NT2/D1 (cell line): ENCODE data around the gene KDM4C.

Source experiments
- DNase-seq: peaks from one replicate; pipeline ENCODE4 v3.0.0-alpha.2; 2011; ENCODE audit warnings: low read depth, low spot score
- H3K27me3 ChIP-seq: 2 replicates; pipeline ENCODE4 v1.6.0; 2011; ENCODE audit warnings: mild to moderate bottlenecking; ENCODE audit not compliant: insufficient read length, insufficient read depth
- H3K36me3 ChIP-seq: 2 replicates; pipeline ENCODE4 v1.6.1; 2011; ENCODE audit warnings: mild to moderate bottlenecking, low read length, mixed read lengths; ENCODE audit not compliant: insufficient read depth, insufficient read length
- H3K4me1 ChIP-seq: 2 replicates; pipeline ENCODE4 v1.5.1; 2011; ENCODE audit not compliant: insufficient read depth, insufficient read length
- H3K4me3 ChIP-seq: 2 replicates; pipeline ENCODE4 v1.5.1; 2011; ENCODE audit warnings: low read depth; ENCODE audit not compliant: insufficient read length
- H3K9ac ChIP-seq: 2 replicates; pipeline ENCODE4 v1.6.0; 2011; ENCODE audit warnings: low read depth; ENCODE audit not compliant: insufficient read length
- H3K9me3 ChIP-seq: 2 replicates; pipeline ENCODE4 v1.5.1; 2011; ENCODE audit warnings: mild to moderate bottlenecking, low read length; ENCODE audit not compliant: insufficient read depth
- SUZ12 ChIP-seq: IDR thresholded peaks from 2 replicates; pipeline ENCODE4 v1.6.1; 2011; ENCODE audit not compliant: insufficient read length, insufficient read depth; ENCODE audit errors: extremely low read depth
- YY1 ChIP-seq: IDR thresholded peaks from 2 replicates; pipeline ENCODE4 v1.6.1; 2011; ENCODE audit not compliant: insufficient read length, insufficient read depth
- ZNF274 ChIP-seq: IDR thresholded peaks from 2 replicates; pipeline ENCODE4 v1.6.1; 2011; ENCODE audit warnings: mild to moderate bottlenecking, low read depth, low read length

Gene KDM4C

DNA sequence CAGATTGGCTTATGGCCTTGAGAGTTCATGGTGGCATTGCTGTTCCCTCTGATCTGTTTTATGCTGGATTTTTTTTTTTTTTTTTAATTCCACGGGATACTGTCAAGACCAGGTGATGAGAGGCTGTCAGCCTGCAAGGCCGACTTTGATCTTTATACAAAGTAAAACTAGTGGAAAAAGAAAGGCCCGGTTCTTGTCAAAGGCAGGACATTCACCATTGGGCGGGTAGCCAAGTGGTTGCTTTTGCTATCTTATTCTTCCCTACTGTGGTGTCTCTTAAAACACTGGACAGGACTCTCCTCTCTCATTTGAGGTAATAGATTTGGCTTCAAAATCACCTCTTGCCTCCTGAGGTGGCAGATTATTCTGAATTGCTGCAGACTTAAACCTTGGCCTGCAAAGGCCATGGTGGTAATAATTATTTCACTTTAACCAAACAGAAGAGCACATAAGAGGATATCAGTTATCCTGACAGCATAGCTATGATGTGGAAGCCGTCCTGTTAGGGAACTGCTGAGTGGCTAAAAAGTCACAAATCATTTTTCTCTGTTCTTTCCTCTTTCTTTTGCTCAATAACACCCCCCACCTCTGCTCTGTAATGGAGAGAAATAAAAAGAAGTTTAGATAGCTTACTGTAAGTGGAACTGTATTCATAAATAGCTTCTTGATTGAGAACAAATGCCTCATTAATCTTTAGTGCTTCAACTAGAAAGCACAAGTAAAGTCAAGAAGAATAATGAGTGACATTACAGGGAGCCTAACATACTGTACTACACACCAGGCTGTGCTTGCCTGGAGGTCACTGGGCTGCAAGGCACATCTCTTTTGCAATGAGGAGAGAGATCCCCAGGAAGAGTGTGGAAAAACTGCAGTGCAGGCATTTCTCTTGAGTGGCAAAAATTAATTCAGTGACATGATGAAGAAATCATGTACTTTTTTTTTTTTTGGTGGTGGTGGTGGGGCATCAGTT lies 275.6 kb downstream of the KDM4C start:
- Histone ChIP-seq H3K9me3 (no peaks in the 10 kb centered on the region), H3K9ac (no peak overlapping the region), H3K4me1 (no peaks in the 10 kb centered on the region), H3K4me3 (no peak overlapping the region), H3K27me3 (no peaks in the 10 kb centered on the region), H3K36me3 (no peaks in the 10 kb centered on the region)
- no peak for DNase-seq
- TF ChIP-seq SUZ12 (no peak), ZNF274 (no peak), YY1 (no peak)

DNA sequence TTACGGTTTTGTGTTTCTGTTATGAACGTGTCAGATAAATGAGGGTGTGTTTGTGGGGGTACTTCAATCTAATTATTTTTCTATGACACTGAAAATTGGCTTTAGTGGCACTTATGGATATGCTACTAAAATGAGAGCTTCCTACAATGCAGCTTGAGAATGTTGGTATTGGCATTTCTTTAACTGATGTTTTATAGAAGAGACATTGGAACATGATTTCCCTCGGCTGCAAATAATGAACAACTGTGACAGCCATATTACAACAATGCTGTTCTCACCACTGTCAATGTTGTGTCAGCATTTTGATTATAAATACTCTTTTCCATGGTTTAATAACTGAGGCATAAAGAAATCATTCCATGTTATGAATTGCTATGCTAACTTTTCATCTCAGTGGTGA lies 279.4 kb downstream of the KDM4C start:
- no peaks in the 10 kb centered on the region for H3K4me1 ChIP-seq
- no peaks in the 10 kb centered on the region for H3K9me3 ChIP-seq
- H3K4me3 ChIP-seq = no peak overlapping the region
- no peaks in the 10 kb centered on the region for H3K36me3 ChIP-seq
- no peaks in the 10 kb centered on the region for H3K27me3 ChIP-seq
- TF ChIP-seq YY1 = no peak
- TF ChIP-seq ZNF274 = no peak
- no peak for TF ChIP-seq SUZ12
- no peak overlapping the region for H3K9ac ChIP-seq
- no peak for DNase-seq

DNA sequence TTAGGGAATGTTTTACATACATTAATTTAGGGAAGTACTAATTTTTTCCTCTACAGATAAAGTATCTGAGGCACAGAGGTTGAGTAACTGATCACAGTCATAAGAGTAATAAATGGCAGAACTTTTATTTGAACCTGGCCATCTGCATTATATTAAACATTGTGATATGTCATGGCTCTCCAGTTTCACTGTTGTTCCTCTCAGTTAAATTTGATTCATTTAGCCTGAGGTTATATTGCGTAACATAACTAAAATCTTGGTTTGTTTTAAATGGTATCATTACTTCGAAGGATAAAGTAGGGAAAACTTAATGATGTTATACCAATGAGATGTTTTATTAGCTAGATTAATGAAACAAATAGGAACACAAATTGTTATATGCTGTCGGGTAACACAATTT lies 284.4 kb downstream of the KDM4C start:
- DNase-seq = no peak
- no peak overlapping the region for H3K9ac ChIP-seq
- TF ChIP-seq ZNF274 = no peak
- H3K36me3 ChIP-seq = no peaks in the 10 kb centered on the region
- H3K9me3 ChIP-seq = no peaks in the 10 kb centered on the region
- H3K27me3 ChIP-seq = no peaks in the 10 kb centered on the region
- no peak overlapping the region for H3K4me3 ChIP-seq
- H3K4me1 ChIP-seq = no peaks in the 10 kb centered on the region

DNA sequence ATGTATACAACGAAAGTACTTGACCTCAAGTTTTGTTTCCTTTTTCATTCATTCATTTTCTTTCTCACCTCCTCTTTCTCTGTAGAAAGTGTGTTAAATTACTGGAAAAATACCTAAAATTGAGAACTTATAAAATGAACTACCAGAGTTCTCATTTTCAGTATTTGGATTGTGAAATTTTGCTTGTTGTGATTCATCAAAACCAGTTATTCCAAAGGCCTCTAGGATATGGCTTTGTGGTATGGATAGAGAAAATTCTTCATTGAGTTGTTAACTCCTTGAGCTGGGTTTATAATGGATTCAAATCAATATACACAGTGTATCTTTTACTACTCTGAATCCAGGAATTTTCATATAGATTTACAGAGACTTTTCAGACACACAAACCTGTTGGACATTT lies 287.6 kb downstream of the KDM4C start:
- Histone ChIP-seq H3K4me3 (no peak overlapping the region), H3K9ac (no peak overlapping the region), H3K4me1 (no peaks in the 10 kb centered on the region), H3K36me3 (no peaks in the 10 kb centered on the region), H3K9me3 (no peaks in the 10 kb centered on the region), H3K27me3 (no peaks in the 10 kb centered on the region)
- TF ChIP-seq YY1 (no peak), ZNF274 (no peak), SUZ12 (no peak)
- DNase-seq = no peak

DNA sequence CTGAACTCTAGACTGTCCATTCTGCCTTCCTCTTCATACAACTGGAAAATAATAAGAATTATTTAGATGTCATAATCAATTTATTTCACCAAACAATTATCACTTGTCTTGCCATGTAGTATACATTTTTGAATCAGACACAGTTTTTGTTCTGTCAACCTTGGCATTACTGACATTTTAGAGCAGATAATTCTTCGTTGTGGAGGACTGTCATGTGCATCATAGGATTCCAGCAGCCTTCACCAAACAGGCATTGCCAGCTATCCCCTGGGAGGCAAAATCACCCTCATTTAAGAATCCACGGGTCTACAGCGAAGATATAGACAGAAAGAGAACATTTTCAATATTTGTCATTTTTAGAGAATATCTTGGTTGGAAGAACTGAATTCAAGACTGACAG lies 293.9 kb downstream of the KDM4C start:
- Histone ChIP-seq H3K4me1 (no peaks in the 10 kb centered on the region), H3K36me3 (no peaks in the 10 kb centered on the region), H3K9ac (no peak overlapping the region), H3K4me3 (no peak overlapping the region), H3K27me3 (no peaks in the 10 kb centered on the region), H3K9me3 (no peaks in the 10 kb centered on the region)
- DNase-seq = no peak
- TF ChIP-seq YY1 = no peak
- TF ChIP-seq ZNF274 = no peak
- TF ChIP-seq SUZ12 = no peak

DNA sequence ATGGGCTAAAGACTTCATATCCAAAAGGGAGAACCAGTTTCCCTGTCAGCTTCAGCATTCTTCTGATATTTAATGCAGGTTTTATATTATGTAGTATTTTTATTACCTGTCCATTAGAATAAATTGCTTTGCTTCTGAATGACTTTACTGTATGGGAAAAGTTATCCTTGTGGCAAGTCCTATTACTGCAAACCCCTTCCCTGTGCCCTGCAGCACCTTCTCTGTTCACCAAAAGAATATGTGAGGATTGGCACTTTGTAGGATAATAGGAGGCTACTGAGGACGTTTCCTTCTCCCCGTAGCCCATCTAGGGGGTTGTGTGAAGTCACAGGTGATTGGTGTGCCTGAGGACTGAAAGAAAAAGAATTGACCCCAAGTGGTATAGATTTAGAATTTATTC lies 296.1 kb downstream of the KDM4C start:
- H3K9ac ChIP-seq = no peak overlapping the region
- no peak for TF ChIP-seq YY1
- TF ChIP-seq SUZ12 = no peak
- no peak for TF ChIP-seq ZNF274
- no peak for DNase-seq
- H3K27me3 ChIP-seq = no peaks in the 10 kb centered on the region
- no peaks in the 10 kb centered on the region for H3K36me3 ChIP-seq
- no peaks in the 10 kb centered on the region for H3K4me1 ChIP-seq
- H3K9me3 ChIP-seq = no peaks in the 10 kb centered on the region
- no peak overlapping the region for H3K4me3 ChIP-seq

DNA sequence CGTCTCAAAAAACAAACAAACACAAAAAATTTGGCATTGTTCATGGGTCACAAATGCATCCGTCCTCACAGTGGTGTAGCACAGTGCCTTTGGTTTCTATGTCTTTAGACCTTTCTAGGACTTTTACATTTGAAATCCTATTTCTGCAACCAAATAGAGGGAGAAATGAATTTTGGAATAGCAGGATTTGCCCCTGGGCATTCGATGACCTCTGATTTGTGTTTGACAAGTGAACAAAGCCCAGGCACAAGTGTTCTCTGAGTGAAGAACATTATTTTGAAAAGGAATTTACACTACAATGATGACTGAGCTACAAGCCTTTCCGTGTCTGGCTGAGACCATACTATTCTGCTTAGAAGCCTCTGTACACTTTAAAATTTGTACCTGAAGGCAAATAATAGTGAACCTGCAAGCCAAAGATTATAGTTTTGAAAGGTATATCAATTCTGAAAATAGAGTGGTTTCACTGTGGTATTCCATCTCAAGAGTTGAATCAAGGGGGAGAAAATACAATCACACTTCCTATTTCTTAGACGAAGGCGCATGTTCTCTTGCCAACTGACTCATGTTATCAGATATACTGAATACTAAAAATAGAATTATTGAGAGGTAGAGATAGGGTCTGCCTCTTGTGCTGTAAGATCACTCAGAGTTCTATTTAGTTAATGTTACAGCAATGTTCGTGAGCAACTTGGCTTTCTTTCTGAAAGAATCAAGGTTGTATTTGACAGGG lies 297.6 kb downstream of the KDM4C start:
- TF ChIP-seq YY1 = no peak
- TF ChIP-seq SUZ12 = no peak
- no peak for TF ChIP-seq ZNF274
- no peak for DNase-seq

More for the DNA sequence above, 297.6 kb downstream of the KDM4C start:
- Histone ChIP-seq H3K4me3 (no peak overlapping the region), H3K4me1 (no peaks in the 10 kb centered on the region), H3K27me3 (no peaks in the 10 kb centered on the region), H3K9me3 (no peaks in the 10 kb centered on the region), H3K9ac (no peak overlapping the region), H3K36me3 (no peaks in the 10 kb centered on the region)
